ENCODE data around the gene ZC3H14. TPM values are rescaled to one million over a fixed set of nuclear protein-coding genes. Genes with fewer than 3 reads are reported as not detected.

The ZC3H14 gene
- total and polyA plus RNA-seq, 4 donors: 22.4 to 54.5 (median 31.7) TPM

- Histone ChIP-seq H3K27me3 (ENCODE audit: control insufficient read depth in 4 of 4, insufficient read depth in 4 of 4, low read length in 3 of 4) (no peaks in the 10 kb centered on the region), H3K9ac (ENCODE audit: low read depth in 1 of 2, low read length in 2 of 2) (no peak overlapping the region), H3K27ac (ENCODE audit: low read depth in 1 of 2, low read length in 2 of 2) (no peak overlapping the region), H3K4me1 (ENCODE audit: control insufficient read depth in 4 of 4, insufficient read depth in 4 of 4, low read length in 3 of 4) (peaks cover 1 to 19% (median 8%) of the 10 kb centered on the region in 4 donors), H3K36me3 (ENCODE audit: control insufficient read depth in 4 of 4, insufficient read depth in 3 of 4, low read depth in 1 of 4, low read length in 3 of 4) (peaks cover 18 to 42% (median 38%) of the 10 kb centered on the region in 4 donors), H3K4me3 (ENCODE audit: low read depth in 1 of 3, low read length in 3 of 3) (no peak overlapping the region), H3K9me3 (ENCODE audit: control insufficient read depth in 4 of 4, low read length in 3 of 4) (no peaks in the 10 kb centered on the region)
- WGBS: 75% methylated on average over 3 of the region's 3 CpGs
- TF ChIP-seq FOXA2 (IDR thresholded peaks at IDR 0.05): no peak
- TF ChIP-seq, protein P1, sequence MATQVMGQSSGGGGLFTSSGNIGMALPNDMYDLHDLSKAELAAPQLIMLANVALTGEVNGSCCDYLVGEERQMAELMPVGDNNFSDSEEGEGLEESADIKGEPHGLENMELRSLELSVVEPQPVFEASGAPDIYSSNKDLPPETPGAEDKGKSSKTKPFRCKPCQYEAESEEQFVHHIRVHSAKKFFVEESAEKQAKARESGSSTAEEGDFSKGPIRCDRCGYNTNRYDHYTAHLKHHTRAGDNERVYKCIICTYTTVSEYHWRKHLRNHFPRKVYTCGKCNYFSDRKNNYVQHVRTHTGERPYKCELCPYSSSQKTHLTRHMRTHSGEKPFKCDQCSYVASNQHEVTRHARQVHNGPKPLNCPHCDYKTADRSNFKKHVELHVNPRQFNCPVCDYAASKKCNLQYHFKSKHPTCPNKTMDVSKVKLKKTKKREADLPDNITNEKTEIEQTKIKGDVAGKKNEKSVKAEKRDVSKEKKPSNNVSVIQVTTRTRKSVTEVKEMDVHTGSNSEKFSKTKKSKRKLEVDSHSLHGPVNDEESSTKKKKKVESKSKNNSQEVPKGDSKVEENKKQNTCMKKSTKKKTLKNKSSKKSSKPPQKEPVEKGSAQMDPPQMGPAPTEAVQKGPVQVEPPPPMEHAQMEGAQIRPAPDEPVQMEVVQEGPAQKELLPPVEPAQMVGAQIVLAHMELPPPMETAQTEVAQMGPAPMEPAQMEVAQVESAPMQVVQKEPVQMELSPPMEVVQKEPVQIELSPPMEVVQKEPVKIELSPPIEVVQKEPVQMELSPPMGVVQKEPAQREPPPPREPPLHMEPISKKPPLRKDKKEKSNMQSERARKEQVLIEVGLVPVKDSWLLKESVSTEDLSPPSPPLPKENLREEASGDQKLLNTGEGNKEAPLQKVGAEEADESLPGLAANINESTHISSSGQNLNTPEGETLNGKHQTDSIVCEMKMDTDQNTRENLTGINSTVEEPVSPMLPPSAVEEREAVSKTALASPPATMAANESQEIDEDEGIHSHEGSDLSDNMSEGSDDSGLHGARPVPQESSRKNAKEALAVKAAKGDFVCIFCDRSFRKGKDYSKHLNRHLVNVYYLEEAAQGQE (IDR thresholded peaks at IDR 0.05): no peak
- no peak for TF ChIP-seq ZBTB33 (IDR thresholded peaks at IDR 0.05)
- TF ChIP-seq NR2F2 (IDR thresholded peaks at IDR 0.05): no peak
- TF ChIP-seq TAF1 (conservative IDR thresholded peaks at IDR 0.05): no peak
- no peak for TF ChIP-seq YY1 (IDR thresholded peaks at IDR 0.05)
- no peak for TF ChIP-seq MAX (IDR thresholded peaks at IDR 0.05)
- no peak for TF ChIP-seq FOXA1 (IDR thresholded peaks at IDR 0.05)
- no peak for TF ChIP-seq JUND (IDR thresholded peaks at IDR 0.05)
- TF ChIP-seq HNF4A (conservative IDR thresholded peaks at IDR 0.05): no peak
- TF ChIP-seq GABPA (IDR thresholded peaks at IDR 0.05 in 1 of 2, conservative IDR thresholded peaks at IDR 0.05 in 1 of 2): no peak
- TF ChIP-seq RAD21 (IDR thresholded peaks at IDR 0.05): no peak
- TF ChIP-seq EGR1 (IDR thresholded peaks at IDR 0.05; ENCODE audit: low read depth in 2 of 2): no peak
- no peak for TF ChIP-seq ATF3 (IDR thresholded peaks at IDR 0.05)
- no peak for TF ChIP-seq CTCF (IDR thresholded peaks at IDR 0.05; ENCODE audit: low read depth, low read length, missing input control)
- TF ChIP-seq HNF4G (IDR thresholded peaks at IDR 0.05): no peak
- DNase-seq (ENCODE audit: low spot score): no peak
Measured at GRCh38 chr14:88568196-88568595, 5.4 kb downstream of the ZC3H14 start.

GRCh38 chr14:88572117-88572516 lies 9.3 kb downstream of the ZC3H14 start:
- no peak for DNase-seq (ENCODE audit: low spot score)
- Histone ChIP-seq H3K9me3 (ENCODE audit: control insufficient read depth in 4 of 4, low read length in 3 of 4) (no peaks in the 10 kb centered on the region), H3K27ac (ENCODE audit: low read depth in 1 of 2, low read length in 2 of 2) (no peak overlapping the region), H3K4me3 (ENCODE audit: low read depth in 1 of 3, low read length in 3 of 3) (no peak overlapping the region), H3K9ac (ENCODE audit: low read depth in 1 of 2, low read length in 2 of 2) (no peak overlapping the region), H3K36me3 (ENCODE audit: control insufficient read depth in 4 of 4, insufficient read depth in 3 of 4, low read depth in 1 of 4, low read length in 3 of 4) (peaks cover 28 to 77% (median 72%) of the 10 kb centered on the region in 4 donors), H3K4me1 (ENCODE audit: control insufficient read depth in 4 of 4, insufficient read depth in 4 of 4, low read length in 3 of 4) (no peaks in the 10 kb centered on the region), H3K27me3 (ENCODE audit: control insufficient read depth in 4 of 4, insufficient read depth in 4 of 4, low read length in 3 of 4) (no peaks in the 10 kb centered on the region)
- 96% methylated on average over 4 of the region's 4 CpGs for WGBS
- no peak for TF ChIP-seq RAD21 (IDR thresholded peaks at IDR 0.05)
- TF ChIP-seq, protein P1 (IDR thresholded peaks at IDR 0.05): no peak
- TF ChIP-seq GABPA (IDR thresholded peaks at IDR 0.05 in 1 of 2, conservative IDR thresholded peaks at IDR 0.05 in 1 of 2): no peak
- TF ChIP-seq FOXA2 (IDR thresholded peaks at IDR 0.05): no peak
- no peak for TF ChIP-seq CTCF (IDR thresholded peaks at IDR 0.05; ENCODE audit: low read depth, low read length, missing input control)
- TF ChIP-seq SP1 (IDR thresholded peaks at IDR 0.05): no peak
- no peak for TF ChIP-seq FOXA1 (IDR thresholded peaks at IDR 0.05)
- no peak for TF ChIP-seq HNF4G (IDR thresholded peaks at IDR 0.05)
- TF ChIP-seq EGR1 (IDR thresholded peaks at IDR 0.05; ENCODE audit: low read depth in 2 of 2): no peak
